Activated T-helper 2 cell treated with anti-CD3 and anti-CD28 coated beads, Interferon-gamma antibody, Interleukin-2, Interleukin-4, amounts not matched to agents 10 μg/mL and 5 μg/mL and 100 μg/mL, durations not matched to agents 14 hours and 24 hours and 36 hours (primary cell): Measurements from ENCODE around the gene ZNF558. TPM values are rescaled to one million over a fixed set of nuclear protein-coding genes. Genes with fewer than 3 reads are reported as not detected.
"Not testable (repeated sequence)": the region's sequence is repeated elsewhere in the genome, so short reads cannot be mapped to it uniquely, and the experiment has no call there.

Experiments
- DNase-seq: peaks from one replicate; pipeline ENCODE4 v3.0.0; 2021; ENCODE audit warnings: low spot score
- H3K27ac Mint-ChIP-seq: one replicate; pipeline ENCODE4 v1.8.0; 2021; ENCODE audit warnings: mixed read lengths
- H3K27me3 Mint-ChIP-seq: one replicate; pipeline ENCODE4 v1.8.0; 2021; ENCODE audit warnings: low read depth, mixed read lengths
- H3K36me3 Mint-ChIP-seq: one replicate; pipeline ENCODE4 v1.8.0; 2021; ENCODE audit warnings: low read depth, mixed read lengths
- H3K4me1 Mint-ChIP-seq: one replicate; pipeline ENCODE4 v1.8.0; 2021; ENCODE audit warnings: low read depth, mixed read lengths
- H3K4me3 Mint-ChIP-seq: one replicate; pipeline ENCODE4 v1.8.0; 2021; ENCODE audit warnings: low read depth, mild to moderate bottlenecking, moderate library complexity, mixed read lengths
- H3K9me3 Mint-ChIP-seq: one replicate; pipeline ENCODE4 v1.8.0; 2021; ENCODE audit warnings: mixed read lengths
- intact Hi-C: fragments of 100-400 bp; cut with micrococcal nuclease; formaldehyde crosslinking; loops from one replicate; pipeline ENCODE4 v1.15.1; 2023
- total RNA-seq: library from RNA; stranded (reverse); gene quantifications from 2 replicates; pipeline ENCODE4 v1.2.3, GENCODE V29; 2022

Gene ZNF558
- total RNA-seq, 1 donor from 2014 or later = 23.1 TPM

GRCh38 chr19:8767257-8767656 is 64.8 kb downstream of the ZNF558 start:
- DNase-seq, H3K36me3 Mint-ChIP-seq, H3K4me3 Mint-ChIP-seq, H3K27me3 Mint-ChIP-seq, H3K27ac Mint-ChIP-seq, H3K9me3 Mint-ChIP-seq, intact Hi-C loops, H3K4me1 Mint-ChIP-seq: not testable (repeated sequence)

Other genes starting within 250 kb of the ZNF558 start
- 0.71 and 0.80 TPM in 2 replicates for gene ADAMTS10, start 221.6 kb downstream of the ZNF558 start, total RNA-seq
- not detected in 2 replicates for gene NFILZ, start 201.7 kb downstream of the ZNF558 start, total RNA-seq
- gene ACTL9, start 133.5 kb downstream of the ZNF558 start, total RNA-seq = not detected in 2 replicates
- gene OR2Z1, start 110.7 kb downstream of the ZNF558 start, total RNA-seq = not detected in 2 replicates
- gene MBD3L1, start 73 bp upstream of the ZNF558 start, total RNA-seq = not detected in 2 replicates
- gene MUC16, start 178.1 kb upstream of the ZNF558 start, total RNA-seq = not detected in 2 replicates